Epidermal melanocyte (primary cell): ENCODE data around the gene ENPP5.
"Not testable (repeated sequence)": the region's sequence is repeated elsewhere in the genome, so short reads cannot be mapped to it uniquely, and the experiment has no call there.

Experiments
- DNase-seq: peaks from one replicate; pipeline ENCODE4 v3.0.0; 2011; ENCODE audit warnings: low spot score; ENCODE audit not compliant: insufficient read length

Gene ENPP5

DNA sequence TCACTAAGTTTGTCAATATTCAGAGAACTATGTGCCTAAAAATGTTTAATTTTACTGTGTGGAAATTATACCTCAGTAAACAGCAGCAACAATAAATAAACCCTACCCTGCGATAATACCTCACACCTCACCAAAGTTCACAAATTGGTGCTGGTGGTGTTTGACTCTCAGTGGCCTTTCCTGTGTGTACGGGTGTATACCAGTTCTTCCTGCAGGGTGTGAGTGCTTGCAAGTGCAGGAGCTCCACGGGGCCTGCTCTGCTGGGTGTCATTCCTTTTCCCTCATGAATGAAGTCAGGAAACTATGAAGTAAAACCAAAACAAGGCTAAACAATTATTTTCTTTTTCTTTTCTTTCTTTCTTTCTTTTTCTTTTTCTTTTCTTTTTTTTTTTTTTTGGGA lies 4.1 kb upstream of the ENPP5 start:
- DNase-seq = no peak

DNA sequence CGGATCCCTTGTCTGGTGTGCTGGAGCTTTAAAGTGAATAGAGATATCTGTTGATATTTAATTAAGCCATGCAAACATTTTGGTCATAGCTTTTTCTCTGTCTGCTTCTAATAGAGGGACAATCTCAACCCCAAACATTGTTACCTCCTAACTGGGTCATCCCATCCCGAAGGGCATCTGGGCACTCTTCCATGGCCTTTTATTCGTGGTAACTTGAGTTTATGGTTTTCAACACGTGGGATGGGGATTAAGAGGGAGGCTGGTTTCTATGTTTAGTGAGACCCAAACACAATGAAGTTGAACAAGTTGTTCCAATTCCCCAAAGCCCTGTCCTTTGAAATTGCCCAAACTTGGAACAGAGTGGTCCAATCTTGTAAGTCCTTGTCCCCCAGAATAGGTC lies 1.4 kb upstream of the ENPP5 start:
- DNase-seq = no peak

GRCh38 chr6:46160102-46160501 lies 10.7 kb downstream of the ENPP5 start:
- DNase-seq = no peak

DNA sequence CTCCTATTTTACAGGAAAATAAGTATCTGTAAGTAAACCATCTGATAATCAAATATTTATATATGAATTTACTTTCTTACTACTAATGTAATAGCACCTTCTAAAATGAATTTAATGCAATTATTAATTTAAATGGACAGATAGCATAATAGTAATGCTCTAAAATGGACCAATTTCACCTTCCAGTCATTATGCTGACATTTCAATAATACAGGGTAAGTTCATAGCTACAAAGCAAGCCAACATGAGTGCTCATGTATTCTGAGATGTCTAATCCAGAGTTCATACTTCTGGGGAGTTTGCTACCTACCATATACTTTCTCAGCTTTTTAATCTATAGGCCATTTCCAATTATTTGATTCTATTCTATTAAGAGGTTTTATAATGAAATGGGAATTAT lies 11.6 kb downstream of the ENPP5 start:
- no peak for DNase-seq

DNA sequence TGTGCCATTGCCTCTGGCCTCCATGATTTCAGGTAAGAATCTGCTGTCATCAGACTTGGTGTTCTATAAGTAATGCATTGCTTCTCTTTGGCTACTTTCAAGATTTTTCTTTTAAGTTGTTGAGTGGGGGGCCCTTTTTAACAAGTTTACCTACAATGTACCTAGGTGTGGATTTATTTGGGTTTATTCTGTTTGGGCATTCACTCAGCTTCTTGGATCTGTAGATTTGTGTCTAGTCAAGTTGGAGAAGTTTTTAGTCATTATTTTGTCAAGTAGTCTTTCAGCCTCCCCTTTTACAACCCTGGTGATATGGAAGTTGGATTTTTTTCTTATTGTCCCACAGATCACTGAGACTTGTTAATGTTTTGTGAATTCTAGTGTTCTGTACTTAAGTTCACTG lies 14.1 kb downstream of the ENPP5 start:
- DNase-seq = no peak

GRCh38 chr6:46149066-46149465 lies 21.7 kb downstream of the ENPP5 start:
- DNase-seq = not testable (repeated sequence)

DNA sequence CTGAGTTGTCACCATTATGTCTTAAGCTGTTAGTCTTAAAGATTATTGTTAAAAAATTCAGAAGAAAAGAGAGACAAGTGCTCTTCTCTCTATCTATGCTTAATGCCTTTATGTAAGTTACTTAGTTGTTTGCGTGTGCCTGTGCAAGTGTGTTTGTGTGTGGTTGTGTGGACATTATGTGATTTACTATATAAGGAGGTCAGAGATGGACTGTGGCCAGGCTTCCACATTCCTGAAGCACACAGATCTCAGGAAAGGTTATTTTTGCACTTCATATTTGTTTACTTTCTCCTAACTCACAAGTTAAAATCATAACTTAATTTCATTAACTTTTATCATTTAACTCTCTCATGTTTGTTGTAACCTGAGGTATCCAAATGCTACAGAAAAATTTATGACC lies 26.5 kb downstream of the ENPP5 start:
- DNase-seq = no peak

DNA sequence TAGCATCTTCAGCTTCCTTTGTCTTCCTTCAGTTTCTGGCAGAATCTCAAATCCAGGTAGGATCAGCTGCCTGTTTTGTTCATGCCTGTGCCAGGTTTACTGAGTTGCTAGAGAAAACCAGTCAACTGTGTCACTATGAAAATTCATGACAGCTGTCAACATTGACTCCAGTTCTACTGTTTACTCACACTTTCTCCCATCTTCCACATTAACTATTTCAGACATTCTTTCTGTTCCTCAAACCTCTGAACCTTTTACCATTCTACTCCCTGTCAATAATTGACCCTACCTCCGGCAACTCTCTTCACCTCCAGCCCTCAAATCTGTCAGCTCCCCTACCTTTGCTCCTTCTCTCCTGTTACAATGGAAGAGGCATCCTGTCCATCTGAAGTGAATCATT lies 32.5 kb downstream of the ENPP5 start:
- no peak for DNase-seq

- DNase-seq = no peak
Measured at GRCh38 chr6:46137387-46137786, 33.4 kb downstream of the ENPP5 start.

DNA sequence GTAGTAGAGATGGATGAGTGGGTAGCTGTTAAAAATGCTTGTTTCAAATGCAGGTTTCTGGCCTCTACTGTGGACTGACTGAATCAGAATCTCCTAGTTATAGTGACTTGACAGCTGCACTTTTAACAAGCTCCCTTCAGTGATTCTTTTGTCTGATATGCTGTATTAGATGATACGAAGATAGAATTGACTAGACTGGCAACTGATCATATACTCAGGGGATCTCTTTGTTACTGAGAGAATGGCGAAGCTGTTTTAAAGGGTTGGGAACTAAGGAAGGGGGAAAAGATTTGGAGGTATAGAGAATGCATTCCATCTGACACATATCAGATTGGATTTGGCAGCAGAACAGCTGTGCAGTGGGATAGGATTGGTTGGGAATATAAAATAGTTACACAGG lies 33.9 kb downstream of the ENPP5 start:
- no peak for DNase-seq

DNA sequence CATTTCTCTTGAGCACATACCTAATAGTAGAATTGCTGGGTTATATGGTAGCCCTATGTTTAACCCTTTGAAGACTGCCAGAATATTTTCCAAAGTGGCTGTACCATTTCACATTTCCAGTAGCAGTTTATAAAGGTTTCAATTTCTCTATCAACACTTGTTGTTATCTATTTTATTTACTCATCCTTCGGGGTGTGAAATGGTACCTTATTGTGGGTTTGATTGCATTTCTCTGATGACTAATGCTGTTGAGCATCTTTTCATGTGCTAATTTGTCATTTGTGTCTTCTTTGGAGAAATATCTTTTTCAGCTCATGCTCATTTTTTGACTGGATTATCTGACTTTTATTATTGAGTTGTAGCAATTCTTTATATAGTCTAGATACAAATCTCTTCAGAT lies 35.6 kb downstream of the ENPP5 start:
- DNase-seq = no peak

- DNase-seq = no peak
Measured at GRCh38 chr6:46134216-46134615, 36.6 kb downstream of the ENPP5 start.

DNA sequence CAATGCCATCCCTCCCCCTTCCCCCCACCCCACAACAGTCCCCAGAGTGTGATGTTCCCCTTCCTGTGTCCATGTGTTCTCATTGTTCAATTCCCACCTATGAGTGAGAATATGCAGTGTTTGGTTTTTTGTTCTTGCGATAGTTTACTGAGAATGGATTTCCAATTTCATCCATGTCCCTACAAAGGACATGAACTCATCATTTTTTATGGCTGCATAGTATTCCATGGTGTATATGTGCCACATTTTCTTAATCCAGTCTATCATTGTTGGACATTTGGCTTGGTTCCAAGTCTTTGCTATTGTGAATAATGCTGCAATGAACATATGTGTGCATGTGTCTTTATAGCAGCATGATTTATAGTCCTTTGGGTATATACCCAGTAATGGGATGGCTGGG lies 39.5 kb downstream of the ENPP5 start:
- DNase-seq = not testable (repeated sequence)

GRCh38 chr6:46130666-46131065 lies 40.1 kb downstream of the ENPP5 start:
- DNase-seq = no peak

DNA sequence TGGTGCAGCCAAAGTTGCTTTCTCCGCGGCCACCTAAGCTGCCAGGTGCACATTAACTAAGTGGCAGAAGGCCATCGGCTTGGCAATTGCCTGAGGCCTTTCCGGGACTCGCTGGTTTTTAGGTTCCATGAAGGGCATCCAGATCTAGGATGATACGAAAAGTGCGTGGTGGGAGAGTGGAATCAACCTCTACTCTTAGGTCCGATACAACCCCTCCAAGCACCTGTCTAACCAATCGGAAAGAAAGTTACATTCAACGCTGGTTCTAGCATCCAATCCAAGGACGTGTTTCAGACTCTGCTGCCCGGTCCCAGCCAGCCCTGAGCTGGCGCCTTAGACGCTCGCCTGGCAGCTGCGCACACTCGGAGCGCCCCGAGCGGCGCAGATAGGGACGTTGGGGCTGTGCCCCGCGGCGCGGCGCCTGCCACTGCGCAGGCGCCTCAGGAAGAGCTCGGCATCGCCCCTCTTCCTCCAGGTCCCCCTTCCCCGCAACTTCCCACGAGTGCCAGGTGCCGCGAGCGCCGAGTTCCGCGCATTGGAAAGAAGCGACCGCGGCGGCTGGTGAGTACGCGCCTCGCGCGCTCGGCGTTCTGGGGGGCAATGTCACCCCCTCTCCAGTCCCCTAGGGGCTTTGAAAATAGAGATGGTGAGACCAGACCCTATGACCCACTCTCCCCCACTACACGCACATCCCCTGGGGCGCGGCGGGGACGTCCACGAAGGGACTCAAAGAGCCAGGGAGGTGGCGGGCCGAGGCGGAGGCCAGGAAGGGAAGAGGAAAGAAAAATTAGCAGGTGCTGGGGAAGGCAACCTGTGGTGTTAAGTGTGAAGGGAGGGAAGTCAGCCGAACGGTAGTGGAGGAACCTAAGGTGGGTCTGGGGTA lies 40.9 kb downstream of the ENPP5 start, which contains the start of gene ENPP4:
ENPP4 (plus strand) TSS at position 361 of the 883 bp plus-strand sequence. CDS start 9,595 bp downstream, outside the sequence.
- DNase-seq = peak; percentile 83

DNA sequence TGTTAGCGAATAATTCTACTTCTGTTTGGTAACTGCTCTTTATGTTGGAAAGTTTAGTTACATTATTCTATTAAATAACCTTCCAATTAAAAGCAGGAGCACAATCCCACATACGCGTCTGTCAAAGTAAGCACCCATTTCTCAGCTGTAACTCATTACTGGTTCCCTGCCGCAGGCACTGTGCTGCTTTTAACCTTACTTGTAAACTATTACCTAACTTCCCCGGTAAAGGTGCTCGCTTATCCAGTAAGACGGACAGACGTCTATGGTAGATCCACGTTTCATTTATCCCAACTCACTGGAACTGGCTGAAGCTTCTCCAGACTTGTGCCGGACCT lies 41.5 kb downstream of the ENPP5 start:
- DNase-seq = no peak

GRCh38 chr6:46128476-46128875 lies 42.3 kb downstream of the ENPP5 start:
- DNase-seq = no peak

GRCh38 chr6:46119679-46120078 lies 51.1 kb downstream of the ENPP5 start:
- not testable (repeated sequence) for DNase-seq

DNA sequence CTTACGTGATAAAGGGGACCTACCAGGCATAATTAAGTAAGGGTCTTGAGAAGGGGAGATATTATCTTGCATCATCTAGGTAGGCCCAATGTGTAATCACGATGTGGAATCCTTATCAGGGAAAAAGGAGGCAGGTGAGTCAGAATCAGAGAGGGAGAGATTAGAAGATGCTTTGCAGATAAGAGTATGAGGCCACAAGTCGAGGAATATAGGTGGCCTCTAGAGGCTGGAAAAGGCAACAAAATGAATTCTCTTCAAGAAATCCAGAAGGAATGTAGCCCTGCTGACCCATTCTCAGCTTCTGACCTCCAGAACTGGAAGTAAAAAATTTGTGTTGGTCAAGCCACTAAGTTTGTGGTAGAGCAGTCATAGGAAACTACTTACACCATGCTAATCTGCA lies 51.9 kb downstream of the ENPP5 start:
- no peak for DNase-seq

- no peak for DNase-seq
Measured at GRCh38 chr6:46118157-46118556, 52.6 kb downstream of the ENPP5 start.

GRCh38 chr6:46116289-46116688 lies 54.5 kb downstream of the ENPP5 start:
- no peak for DNase-seq

DNA sequence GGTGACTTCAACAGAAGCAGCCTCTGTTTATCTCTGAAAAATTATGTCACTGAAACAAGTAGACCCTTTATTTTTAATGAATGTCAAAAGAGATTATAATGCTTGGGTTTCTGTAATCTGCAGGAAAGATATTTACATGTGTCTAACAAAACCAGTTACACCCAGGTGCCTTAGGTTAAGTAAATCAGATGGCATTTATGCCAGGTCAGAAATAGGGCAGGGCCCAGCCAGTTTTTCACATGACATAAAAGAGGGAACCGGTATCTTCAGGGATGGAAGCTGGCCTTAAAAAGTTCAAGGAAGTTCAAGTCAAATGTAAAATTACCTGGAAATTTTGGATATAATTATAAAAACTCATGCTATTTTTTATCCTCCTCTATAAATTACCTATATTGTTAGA lies 55.1 kb downstream of the ENPP5 start:
- DNase-seq = no peak

- DNase-seq = no peak
Measured at GRCh38 chr6:46113370-46113769, 57.4 kb downstream of the ENPP5 start.
